Measurements from ENCODE around the gene SPEM3.
A peak's percentile ranks its signal among the peaks of the same experiment; 100 is the strongest.

Gene SPEM3
- total RNA-seq = 0 reads per million in 2 donors

GRCh38 chr17:7428557-7428956 lies at the start of gene SPEM3:
SPEM3 (plus strand) TSS chr17:7428857; CDS start chr17:7428903, 46 bp downstream.
- no peak for DNase-seq

GRCh38 chr17:7379134-7379533 lies 49.5 kb upstream of the SPEM3 start:
- no peak for DNase-seq

- no peak for DNase-seq
These were observed 48.3 kb upstream of the SPEM3 start for GRCh38 chr17:7380321-7380720.

GRCh38 chr17:7380855-7381683 lies 47.6 kb upstream of the SPEM3 start, which contains the start of gene TNK1:
TNK1 (plus strand) TSS chr17:7381089; CDS start chr17:7382927, 1,838 bp downstream.
- no peak for DNase-seq

GRCh38 chr17:7382901-7383300 lies 45.8 kb upstream of the SPEM3 start:
- no peak for DNase-seq

GRCh38 chr17:7383371-7383741 lies 45.3 kb upstream of the SPEM3 start:
- no peak for DNase-seq

- peak; percentile 73 for DNase-seq
These were observed 44.7 kb upstream of the SPEM3 start for GRCh38 chr17:7383742-7384488.

GRCh38 chr17:7384489-7385081 lies 44.1 kb upstream of the SPEM3 start:
- DNase-seq = no peak

GRCh38 chr17:7388856-7389255 lies 39.8 kb upstream of the SPEM3 start:
- DNase-seq = no peak

GRCh38 chr17:7389924-7390910 lies 38.4 kb upstream of the SPEM3 start:
- DNase-seq = no peak

- no peak for DNase-seq
These were observed 37.4 kb upstream of the SPEM3 start for GRCh38 chr17:7391307-7391706.

GRCh38 chr17:7392696-7393612 lies 35.7 kb upstream of the SPEM3 start:
- no peak for DNase-seq

- DNase-seq = peak; percentile 68
These were observed 34.8 kb upstream of the SPEM3 start for GRCh38 chr17:7393613-7394451.

- peak; percentile 81 for DNase-seq
These were observed 34.0 kb upstream of the SPEM3 start, which contains the start of gene PLSCR3 for GRCh38 chr17:7394452-7395191. PLSCR3 (minus strand) TSS chr17:7394525; CDS start chr17:7394110, 415 bp downstream.

- no peak for DNase-seq
These were observed 32.5 kb upstream of the SPEM3 start for GRCh38 chr17:7396147-7396546.

GRCh38 chr17:7398612-7399011 lies 30.0 kb upstream of the SPEM3 start:
- no peak for DNase-seq

- DNase-seq = peak; percentile 25
These were observed 25.5 kb upstream of the SPEM3 start for GRCh38 chr17:7403043-7403726.

- no peak for DNase-seq
These were observed 25.0 kb upstream of the SPEM3 start for GRCh38 chr17:7403727-7403976.
